ENCODE results near the gene PIEZO1. TPM values are rescaled to one million over a fixed set of nuclear protein-coding genes. Genes with fewer than 3 reads are reported as not detected.

The PIEZO1 gene
- total and polyA plus RNA-seq, 2 donors (not counting 1 experiment from before 2014, with no cell fraction given) = 108 to 331 TPM

GRCh38 chr16:88813269-88814143, 28.5 kb upstream of the PIEZO1 start:
- no peak for ATAC-seq (ENCODE audit: low read depth)
- ChIA-PET POLR2A (interaction anchor here (0.7 to 2.3 kb wide), 4 partner anchors 10 to 1050 kb away, joined by 3 to 11 read pairs (median 6); partner anchors contain the start of genes CDT1, GALNS, TRAPPC2L and ZNF778), CTCF (interaction anchor here (1.4 to 3.9 kb wide), 6 partner anchors 32 to 475 kb away, joined by 3 to 21 read pairs (median 6); partner anchors contain the start of genes GALNS and TRAPPC2L)
- H4K20me1 ChIP-seq (ENCODE audit: control insufficient read depth, insufficient read depth, low read length, poor library complexity, severe bottlenecking) = peaks cover 24% of the 10 kb centered on the region
- Mint-ChIP-seq H3K9me3 (ENCODE audit: insufficient read depth) (no peaks in the 10 kb centered on the region), H3K4me1 (peaks cover 19% of the 10 kb centered on the region), H3K27ac (no peak overlapping the region), H3K27me3 (no peaks in the 10 kb centered on the region), H3K4me3 (peak overlapping the region; percentile 46)
- H3K9me3 ChIP-seq (ENCODE audit: control extremely low read depth in 1 of 3, control insufficient read depth in 2 of 3, insufficient read depth in 1 of 3, low read length in 2 of 3) = no peaks in the 10 kb centered on the region
- no peak overlapping the region for H3K27ac ChIP-seq (ENCODE audit: low read length in 2 of 2)
- no peak for DNase-seq
- TF ChIP-seq CTCF (IDR thresholded peaks at IDR 0.05) = no peak
- TF ChIP-seq EZH2 (IDR thresholded peaks at IDR 0.05; ENCODE audit: borderline replicate concordance, insufficient read depth, low read depth, low read length, poor library complexity, severe bottlenecking) = no peak
- H3K4me2 ChIP-seq (replicated peaks; ENCODE audit: low read depth, low read length, poor library complexity, severe bottlenecking) = no peak overlapping the region
- no peak overlapping the region for H2AFZ ChIP-seq (ENCODE audit: insufficient read depth, low read depth, low read length, poor library complexity, severe bottlenecking)
- no peak overlapping the region for H3K9ac ChIP-seq (ENCODE audit: low read length)
- no peak overlapping the region for H3K4me3 ChIP-seq (ENCODE audit: control extremely low read depth in 1 of 5, extremely low read depth in 1 of 5, insufficient read depth in 1 of 5, low read depth in 2 of 5, low read length in 4 of 5)
- peaks cover 11 to 27% of the 10 kb centered on the region in 2 donors for H3K4me1 ChIP-seq (ENCODE audit: control insufficient read depth in 2 of 2, insufficient read depth in 2 of 2, low read length in 2 of 2)
- H3K79me2 ChIP-seq (ENCODE audit: control insufficient read depth, insufficient read depth, low read length) = peaks cover 15% of the 10 kb centered on the region
- H3K27me3 ChIP-seq (replicated peaks in 1 of 4; ENCODE audit: control extremely low read depth in 1 of 4, control insufficient read depth in 3 of 4, insufficient read depth in 4 of 4, low read length in 3 of 4) = no peaks in the 10 kb centered on the region
- H3K36me3 ChIP-seq (replicated peaks in 1 of 2; ENCODE audit: control extremely low read depth in 1 of 2, control insufficient read depth in 1 of 2, extremely low read depth in 1 of 2, insufficient read depth in 2 of 2, low read length in 1 of 2) = peaks cover 0 to 16% of the 10 kb centered on the region in 2 experiments
- 91% methylated on average over 9 of the region's 26 CpGs for WGBS (ENCODE audit: insufficient coverage)
- intact Hi-C loops (cut with micrococcal nuclease) = no loop called here

Measured in B cell (primary cell).